Measurements from ENCODE around the gene HOXD9.
A peak's percentile ranks its signal among the peaks of the same experiment; 100 is the strongest.

HOXD9 gene

GRCh38 chr2:176101842-176102241 lies 20.7 kb upstream of the HOXD9 start (continued):
- TF ChIP-seq, protein P1, sequence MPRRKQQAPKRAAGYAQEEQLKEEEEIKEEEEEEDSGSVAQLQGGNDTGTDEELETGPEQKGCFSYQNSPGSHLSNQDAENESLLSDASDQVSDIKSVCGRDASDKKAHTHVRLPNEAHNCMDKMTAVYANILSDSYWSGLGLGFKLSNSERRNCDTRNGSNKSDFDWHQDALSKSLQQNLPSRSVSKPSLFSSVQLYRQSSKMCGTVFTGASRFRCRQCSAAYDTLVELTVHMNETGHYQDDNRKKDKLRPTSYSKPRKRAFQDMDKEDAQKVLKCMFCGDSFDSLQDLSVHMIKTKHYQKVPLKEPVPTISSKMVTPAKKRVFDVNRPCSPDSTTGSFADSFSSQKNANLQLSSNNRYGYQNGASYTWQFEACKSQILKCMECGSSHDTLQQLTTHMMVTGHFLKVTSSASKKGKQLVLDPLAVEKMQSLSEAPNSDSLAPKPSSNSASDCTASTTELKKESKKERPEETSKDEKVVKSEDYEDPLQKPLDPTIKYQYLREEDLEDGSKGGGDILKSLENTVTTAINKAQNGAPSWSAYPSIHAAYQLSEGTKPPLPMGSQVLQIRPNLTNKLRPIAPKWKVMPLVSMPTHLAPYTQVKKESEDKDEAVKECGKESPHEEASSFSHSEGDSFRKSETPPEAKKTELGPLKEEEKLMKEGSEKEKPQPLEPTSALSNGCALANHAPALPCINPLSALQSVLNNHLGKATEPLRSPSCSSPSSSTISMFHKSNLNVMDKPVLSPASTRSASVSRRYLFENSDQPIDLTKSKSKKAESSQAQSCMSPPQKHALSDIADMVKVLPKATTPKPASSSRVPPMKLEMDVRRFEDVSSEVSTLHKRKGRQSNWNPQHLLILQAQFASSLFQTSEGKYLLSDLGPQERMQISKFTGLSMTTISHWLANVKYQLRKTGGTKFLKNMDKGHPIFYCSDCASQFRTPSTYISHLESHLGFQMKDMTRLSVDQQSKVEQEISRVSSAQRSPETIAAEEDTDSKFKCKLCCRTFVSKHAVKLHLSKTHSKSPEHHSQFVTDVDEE (CRISPR knock-in tag; IDR thresholded peaks at IDR 0.05): no peak

DNA sequence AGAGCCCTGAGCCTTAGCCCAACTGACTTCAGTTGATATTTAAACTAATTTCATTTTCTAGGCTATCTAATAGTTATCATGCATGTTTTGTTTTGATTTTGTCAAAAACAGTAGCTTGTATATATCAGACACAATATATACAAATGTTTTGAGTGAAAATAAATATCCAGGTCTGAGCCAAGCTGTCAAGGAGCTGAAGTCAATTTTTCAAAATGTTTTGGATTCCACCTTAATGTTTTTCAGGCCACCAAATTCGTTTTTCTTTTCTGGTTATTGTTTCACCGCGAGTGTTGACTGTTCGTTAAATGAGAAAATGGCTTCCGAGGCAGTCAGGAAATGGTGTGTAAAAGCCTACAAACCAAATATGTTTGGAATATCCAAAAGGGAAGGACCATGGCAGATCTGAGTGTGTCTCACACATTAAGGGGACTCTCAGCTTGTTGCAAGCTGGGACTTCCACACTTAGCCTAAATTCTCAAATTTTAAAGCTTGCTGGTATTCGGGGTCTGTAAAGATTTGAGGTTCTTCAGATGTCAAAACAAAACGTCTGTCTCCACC lies 20.1 kb upstream of the HOXD9 start:
- no peak for ATAC-seq
- TF ChIP-seq BACH2 (CRISPR knock-in tag; IDR thresholded peaks at IDR 0.05; ENCODE audit: borderline replicate concordance) (no peak), OSR1 (CRISPR knock-in tag; IDR thresholded peaks at IDR 0.05) (no peak)

DNA sequence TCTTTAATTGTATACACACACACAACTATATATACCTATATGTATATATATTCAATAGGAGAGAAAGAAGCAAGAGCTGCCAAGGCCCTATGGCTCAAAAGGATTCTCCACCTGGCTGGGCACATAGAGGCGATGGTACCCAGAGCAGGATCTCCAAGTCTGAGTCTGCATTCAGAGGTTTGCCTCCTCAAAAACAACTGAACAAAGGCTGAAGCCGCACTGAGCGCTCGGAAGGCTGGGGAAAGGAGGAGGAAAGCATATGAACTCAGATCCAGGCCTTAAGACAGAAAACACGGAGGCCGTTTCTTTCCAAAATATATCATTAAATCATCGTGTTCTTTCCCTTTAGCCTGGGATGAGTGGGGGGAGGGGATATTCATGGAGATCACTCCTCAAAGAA lies 19.3 kb upstream of the HOXD9 start:
- ATAC-seq: no peak
- no peak for TF ChIP-seq CSDC2 (CRISPR knock-in tag; IDR thresholded peaks at IDR 0.05)
- no peak for TF ChIP-seq GLIS3 (CRISPR knock-in tag; IDR thresholded peaks at IDR 0.05)
- no peak for TF ChIP-seq ZFP30 (CRISPR knock-in tag; IDR thresholded peaks at IDR 0.05)
- TF ChIP-seq SNAI2 (CRISPR knock-in tag; IDR thresholded peaks at IDR 0.05): no peak
- no peak for TF ChIP-seq BACH2 (CRISPR knock-in tag; IDR thresholded peaks at IDR 0.05; ENCODE audit: borderline replicate concordance)
- TF ChIP-seq ZC3H10 (CRISPR knock-in tag; IDR thresholded peaks at IDR 0.05): no peak
- no peak for TF ChIP-seq ZNF565 (CRISPR knock-in tag; conservative IDR thresholded peaks at IDR 0.05; ENCODE audit: low read depth)
- no peak for TF ChIP-seq ESRRG (CRISPR knock-in tag; IDR thresholded peaks at IDR 0.05)

GRCh38 chr2:176103742-176104315 lies 18.7 kb upstream of the HOXD9 start:
- no peak for ATAC-seq
- TF ChIP-seq POU6F1 (CRISPR knock-in tag; IDR thresholded peaks at IDR 0.05; ENCODE audit: borderline replicate concordance, low read depth) (no peak), SNAI2 (CRISPR knock-in tag; IDR thresholded peaks at IDR 0.05) (no peak), TCF4 (CRISPR knock-in tag; IDR thresholded peaks at IDR 0.05; ENCODE audit: borderline replicate concordance) (no peak), ISL1 (CRISPR knock-in tag; IDR thresholded peaks at IDR 0.05) (no peak), ESRRG (CRISPR knock-in tag; IDR thresholded peaks at IDR 0.05) (no peak), CSDC2 (CRISPR knock-in tag; IDR thresholded peaks at IDR 0.05) (no peak)
- TF ChIP-seq, protein P2, sequence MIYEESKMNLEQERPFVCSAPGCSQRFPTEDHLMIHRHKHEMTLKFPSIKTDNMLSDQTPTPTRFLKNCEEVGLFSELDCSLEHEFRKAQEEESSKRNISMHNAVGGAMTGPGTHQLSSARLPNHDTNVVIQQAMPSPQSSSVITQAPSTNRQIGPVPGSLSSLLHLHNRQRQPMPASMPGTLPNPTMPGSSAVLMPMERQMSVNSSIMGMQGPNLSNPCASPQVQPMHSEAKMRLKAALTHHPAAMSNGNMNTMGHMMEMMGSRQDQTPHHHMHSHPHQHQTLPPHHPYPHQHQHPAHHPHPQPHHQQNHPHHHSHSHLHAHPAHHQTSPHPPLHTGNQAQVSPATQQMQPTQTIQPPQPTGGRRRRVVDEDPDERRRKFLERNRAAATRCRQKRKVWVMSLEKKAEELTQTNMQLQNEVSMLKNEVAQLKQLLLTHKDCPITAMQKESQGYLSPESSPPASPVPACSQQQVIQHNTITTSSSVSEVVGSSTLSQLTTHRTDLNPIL (CRISPR knock-in tag; IDR thresholded peaks at IDR 0.05; ENCODE audit: low read depth): no peak

GRCh38 chr2:176104316-176105077 lies 18.0 kb upstream of the HOXD9 start:
- TF ChIP-seq OSR1 (CRISPR knock-in tag; IDR thresholded peaks at IDR 0.05) (no peak), GLIS3 (CRISPR knock-in tag; IDR thresholded peaks at IDR 0.05) (no peak), ZNF565 (CRISPR knock-in tag; conservative IDR thresholded peaks at IDR 0.05; ENCODE audit: low read depth) (no peak)
- ATAC-seq: peak; percentile 42

DNA sequence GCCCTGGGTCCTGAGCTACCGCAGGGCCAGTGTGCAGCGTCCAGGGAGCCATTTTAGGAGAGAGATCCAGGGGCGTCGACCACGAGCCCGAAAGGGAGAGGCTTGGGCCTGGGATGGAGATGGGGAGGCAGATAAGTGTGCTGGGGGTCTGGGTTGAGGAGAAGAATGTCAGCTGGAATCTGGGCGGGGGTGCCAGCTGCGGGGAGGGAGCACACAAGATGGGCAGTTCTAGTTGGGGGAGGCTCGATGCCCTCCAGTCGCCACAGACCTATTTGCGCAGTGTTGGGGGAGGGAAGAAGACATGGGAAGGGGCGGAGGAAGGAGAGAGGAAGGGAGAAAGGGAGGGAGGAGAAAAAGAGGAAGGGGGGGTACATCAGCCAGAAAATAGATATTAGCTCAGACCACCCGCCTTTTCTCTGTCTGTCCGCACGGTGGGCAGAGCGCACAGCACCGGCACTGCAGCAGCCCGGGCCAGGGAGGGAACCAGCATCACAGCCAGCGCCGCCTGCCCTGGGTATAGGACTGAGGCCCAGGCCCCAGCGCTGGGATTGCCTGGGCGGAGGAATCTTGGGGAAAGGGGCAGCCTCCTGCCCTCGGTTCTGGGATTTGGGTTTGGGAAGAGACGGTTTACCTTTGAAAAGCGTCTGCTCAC lies 17.3 kb upstream of the HOXD9 start:
- TF ChIP-seq PPARA (CRISPR knock-in tag; IDR thresholded peaks at IDR 0.05; ENCODE audit: borderline replicate concordance) (no peak), CSRNP3 (CRISPR knock-in tag; IDR thresholded peaks at IDR 0.05) (no peak), ZFP3 (CRISPR knock-in tag; IDR thresholded peaks at IDR 0.05) (no peak), POU6F1 (CRISPR knock-in tag; IDR thresholded peaks at IDR 0.05; ENCODE audit: borderline replicate concordance, low read depth) (no peak), PATZ1 (CRISPR knock-in tag; IDR thresholded peaks at IDR 0.05; ENCODE audit: borderline replicate concordance) (no peak), ZNF70 (CRISPR knock-in tag; IDR thresholded peaks at IDR 0.05) (no peak), GLIS3 (CRISPR knock-in tag; IDR thresholded peaks at IDR 0.05) (no peak)
- ATAC-seq: peak; percentile 11
